Pancreas (tissue), 10 donors: ENCODE results near the gene COPA. TPM values are rescaled to one million over a fixed set of nuclear protein-coding genes. Genes with fewer than 3 reads are reported as not detected.

ENCODE experiments used
- ATAC-seq, 4 donors: fragments of 200-7000 bp; cut with Tn5 transposase; one replicate each; pipeline versions ENCODE4 v1.8.0 to v1.9.1; 2020; ENCODE audit warnings: mild to moderate bottlenecking in 4 of 4, moderate library complexity in 4 of 4
- DNase-seq, 6 donors: peaks; one replicate each; pipeline ENCODE4 v3.0.0-alpha.2; 2020
- FAIRE-seq: peaks from 2 replicates; lab custom pipeline; 2012; peaks lifted over from hg19 to GRCh38; lab: Jason Lieb, UNC
- H3K27ac ChIP-seq, 4 donors: fragments of 200-600 bp; sonication (generic); 1 replicate in 3 of 4; 2 replicates in 1 of 4; pipeline versions ENCODE4 v1.5.0 to v1.8.0; 2020
- H3K27me3 ChIP-seq, 4 donors: fragments of 200-600 bp; one replicate each; pipeline ENCODE4 v1.8.0; 2021
- H3K36me3 ChIP-seq, 3 donors: fragments of 200-600 bp; sonication (generic) in 1 of 3; one replicate each; pipeline versions ENCODE4 v1.5.0 to v1.8.0; 2020 to 2021
- H3K4me1 ChIP-seq, 3 donors: fragments of 200-600 bp; one replicate each; pipeline ENCODE4 v1.8.0; 2021
- H3K4me3 ChIP-seq, 4 donors: fragments of 200-600 bp; sonication (generic) in 2 of 4; one replicate each; pipeline versions ENCODE4 v1.5.0 to v1.8.0; 2020 to 2021
- H3K9me3 ChIP-seq, 4 donors: fragments of 200-600 bp; one replicate each; pipeline ENCODE4 v1.8.0; 2021
- WGBS, 2 donors: extraction: QIAGEN DNeasy Blood & Tissue Kit; methylation state at CpG; one replicate each; pipeline ENCODE4 v1.1.7; 2013; 5-methylcytosine and 5-hydroxymethylcytosine counted together
- intact Hi-C, 3 donors: fragments of 100-400 bp; cut with DNase I; formaldehyde crosslinking; loops; one replicate each; pipeline versions ENCODE4 v1.11.1 to v1.14.2; 2022
- polyA plus RNA-seq, 2 donors: library from polyadenylated mRNA; stranded (reverse); fragments of 200-250 nt; gene quantifications; one replicate each; pipeline ENCODE4 v1.2.3, GENCODE V29; 2013
- total RNA-seq, 6 donors: library from RNA; stranded (reverse); fragmentation: NEBNext Ultra II Directional in 4 of 6; extraction: Animal tissue kit (Norgen Biotek cat#: 25700) in 4 of 6; gene quantifications; one replicate each; pipeline versions ENCODE4 v1.2.1 to v1.2.4, GENCODE V29; 2021 to 2023
- TF ChIP-seq, protein P1 (sequence below), 4 donors: fragments of 200-600 bp; sonication (generic) in 3 of 4; IDR thresholded peaks; one replicate each; pipeline versions ENCODE4 v1.5.0 to v1.8.0; 2021; ENCODE audit warnings: antibody characterized with exemption in 4 of 4
- donor health status: healthy with polysubstance abuse.
- donor health status: DM: no; HTN: no; CAD: no; lungs with moderate emphysema.
- donor health status: DM: no; HTN: no; CAD: no.
- donor health status: control.
- donor health status: control.
- donor health status: Bipolar disorder and iron deficiency.
- donor health status: DM: yes; HTN: yes; CAD: no.
- donor health status: DM: no; HTN: no; CAD: no.
- donor health status: DM: no; HTN: no; CAD: no.
- donor health status: DM: yes; HTN: yes; CAD: no.

Gene COPA
- total and polyA plus RNA-seq, 8 donors = 34.7 to 114 (median 75.9) TPM

DNA sequence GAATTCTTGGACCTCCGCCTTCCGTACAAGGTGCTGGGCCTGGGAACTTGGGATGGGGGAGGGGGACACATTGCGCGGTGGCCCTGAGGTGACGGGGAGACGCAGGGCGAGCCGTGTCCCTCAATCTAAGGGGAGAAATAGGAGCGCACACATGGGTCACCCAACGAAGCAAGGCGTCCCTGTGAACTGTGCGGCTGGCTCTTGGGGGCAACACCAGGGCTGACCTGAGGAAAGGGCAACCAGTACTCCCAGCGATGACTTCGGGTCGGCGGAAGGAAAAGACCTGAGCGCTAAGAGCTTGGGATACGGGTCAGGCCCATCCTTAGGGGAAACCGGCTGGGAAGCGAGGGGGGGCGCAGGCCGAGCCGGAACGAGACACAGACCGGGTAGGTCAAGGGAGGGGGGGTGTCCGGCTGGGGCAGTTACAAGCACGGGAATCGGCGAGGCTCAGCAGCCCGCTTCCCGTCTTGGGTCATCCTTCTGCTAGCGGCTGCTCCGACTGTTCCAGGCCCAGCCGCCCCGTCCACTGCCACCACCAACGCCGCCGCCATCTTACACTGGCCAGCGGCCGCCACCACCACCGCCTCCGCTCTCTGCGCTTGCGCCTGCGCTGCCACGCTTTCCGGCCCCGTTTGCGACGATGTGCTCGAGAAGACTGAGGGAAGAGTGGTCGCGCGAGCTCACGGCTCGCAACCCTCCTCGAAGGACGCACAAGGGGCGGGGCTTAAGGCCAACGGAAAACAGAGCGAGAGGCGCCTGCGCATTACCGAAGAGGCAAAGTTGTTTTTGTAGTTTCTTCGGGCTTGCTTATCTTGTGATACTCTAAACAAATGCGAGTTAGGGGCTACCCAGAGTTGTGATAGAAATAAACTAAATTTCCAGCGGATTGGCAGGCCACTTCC, 80.9 kb downstream of the COPA start, which contains the start of gene DCAF8:
DCAF8 (minus strand) TSS at position 657 of the 902 bp plus-strand sequence. CDS start 18,541 bp downstream, outside the sequence.
- H3K4me3 ChIP-seq = peak within 1 kb of the TSS; percentile 62 to 95 (median 77)
- peaks cover 8 to 27% (median 19%) of the 10 kb centered on the region in 3 donors for H3K4me1 ChIP-seq
- TF ChIP-seq, protein P1, sequence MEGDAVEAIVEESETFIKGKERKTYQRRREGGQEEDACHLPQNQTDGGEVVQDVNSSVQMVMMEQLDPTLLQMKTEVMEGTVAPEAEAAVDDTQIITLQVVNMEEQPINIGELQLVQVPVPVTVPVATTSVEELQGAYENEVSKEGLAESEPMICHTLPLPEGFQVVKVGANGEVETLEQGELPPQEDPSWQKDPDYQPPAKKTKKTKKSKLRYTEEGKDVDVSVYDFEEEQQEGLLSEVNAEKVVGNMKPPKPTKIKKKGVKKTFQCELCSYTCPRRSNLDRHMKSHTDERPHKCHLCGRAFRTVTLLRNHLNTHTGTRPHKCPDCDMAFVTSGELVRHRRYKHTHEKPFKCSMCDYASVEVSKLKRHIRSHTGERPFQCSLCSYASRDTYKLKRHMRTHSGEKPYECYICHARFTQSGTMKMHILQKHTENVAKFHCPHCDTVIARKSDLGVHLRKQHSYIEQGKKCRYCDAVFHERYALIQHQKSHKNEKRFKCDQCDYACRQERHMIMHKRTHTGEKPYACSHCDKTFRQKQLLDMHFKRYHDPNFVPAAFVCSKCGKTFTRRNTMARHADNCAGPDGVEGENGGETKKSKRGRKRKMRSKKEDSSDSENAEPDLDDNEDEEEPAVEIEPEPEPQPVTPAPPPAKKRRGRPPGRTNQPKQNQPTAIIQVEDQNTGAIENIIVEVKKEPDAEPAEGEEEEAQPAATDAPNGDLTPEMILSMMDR (IDR thresholded peaks at IDR 0.05) = no peak
- intact Hi-C loops = no loop called here
- 0% methylated on average over 62 to 67 of the region's 67 CpGs for WGBS, 2 donors
- H3K9me3 ChIP-seq = no peaks in the 10 kb centered on the region
- H3K27ac ChIP-seq = peak within 1 kb of the TSS; percentile 86 to 98 (median 92)
- ATAC-seq (peak; percentile 96 to 99 (median 98)), DNase-seq (peak; percentile 98 to 99 (median 98)), FAIRE-seq (no peak)
- no peaks in the 10 kb centered on the region for H3K36me3 ChIP-seq
- no peaks in the 10 kb centered on the region for H3K27me3 ChIP-seq

DNA sequence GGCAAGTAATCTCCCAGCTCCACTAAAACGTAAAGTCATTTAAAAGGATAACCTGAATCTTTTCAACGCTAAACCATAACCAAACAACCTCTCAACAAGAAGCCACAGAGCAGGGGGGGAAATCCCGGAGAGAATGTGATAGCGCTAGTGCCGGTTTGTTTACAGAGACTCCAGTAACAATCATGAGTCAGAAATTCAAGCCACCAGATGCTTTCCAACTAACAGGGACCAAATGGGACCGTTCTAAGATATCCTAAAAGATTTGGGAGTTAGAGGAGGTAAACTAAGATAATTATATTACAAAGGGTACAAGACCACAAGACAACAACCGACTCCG, 81.5 kb downstream of the COPA start:
- peak; percentile 65 to 82 (median 67) for ATAC-seq
- peak in 3 of 6 donors; percentile 52 to 55 (median 52) for DNase-seq
- H3K27me3 ChIP-seq = no peaks in the 10 kb centered on the region
- no peaks in the 10 kb centered on the region for H3K36me3 ChIP-seq
- H3K27ac ChIP-seq = peak overlapping the region; percentile 86 to 98 (median 92)
- FAIRE-seq = no peak
- peaks cover 13 to 33% (median 25%) of the 10 kb centered on the region in 3 donors for H3K4me1 ChIP-seq
- intact Hi-C loops = no loop called here
- no peaks in the 10 kb centered on the region for H3K9me3 ChIP-seq
- WGBS, 2 donors = 0% methylated on average over 8 of the region's 8 CpGs
- TF ChIP-seq, protein P1 (IDR thresholded peaks at IDR 0.05) = no peak
- H3K4me3 ChIP-seq = peak overlapping the region; percentile 62 to 95 (median 77)

DNA sequence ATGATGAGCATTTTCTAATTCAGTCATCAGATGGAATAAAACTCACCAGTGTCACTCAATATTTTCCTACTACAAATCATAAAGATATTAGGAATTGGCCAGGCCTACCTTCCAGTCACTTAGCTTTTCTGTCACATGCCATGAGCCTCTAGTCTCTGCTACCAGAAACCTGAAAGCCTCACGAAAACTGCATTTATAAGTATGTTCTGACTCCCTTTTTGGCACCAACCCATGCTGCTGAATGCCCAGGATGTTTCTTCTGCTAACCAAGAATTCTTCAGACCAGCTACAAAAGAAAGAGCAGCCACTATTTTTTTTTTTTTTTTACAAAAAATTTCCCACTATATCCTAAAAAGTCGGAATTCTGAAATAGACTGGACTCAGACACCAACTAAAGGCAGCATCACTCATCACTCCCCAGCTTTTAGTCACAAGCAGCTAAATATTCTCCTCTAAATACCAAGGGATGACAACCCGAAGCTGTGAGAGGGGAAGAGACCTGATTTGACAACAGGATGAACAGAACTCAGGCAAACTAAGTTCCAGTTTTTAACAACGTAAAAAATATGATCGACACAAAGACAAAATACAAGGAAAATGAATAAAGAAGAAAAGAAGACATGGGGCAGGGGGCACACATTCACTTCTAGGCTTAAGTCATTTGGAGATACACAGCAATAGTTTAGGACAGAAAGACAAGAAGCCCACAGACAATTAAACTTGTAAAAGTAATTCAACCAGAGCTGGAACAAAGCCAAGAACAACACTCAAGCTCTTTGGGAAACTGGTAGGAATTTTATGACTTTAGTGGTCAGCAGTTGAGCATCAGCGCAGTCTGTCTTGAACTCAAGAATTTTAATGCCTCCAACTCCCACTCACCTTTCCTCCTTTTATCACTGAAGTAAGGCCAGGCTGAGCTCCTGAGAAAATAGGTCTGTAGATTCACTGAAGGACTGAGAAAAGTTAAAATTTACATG, 82.4 kb downstream of the COPA start:
- TF ChIP-seq, protein P1 (IDR thresholded peaks at IDR 0.05) = no peak
- no peaks in the 10 kb centered on the region for H3K9me3 ChIP-seq
- no peak for FAIRE-seq
- H3K4me1 ChIP-seq = peaks cover 19 to 35% (median 30%) of the 10 kb centered on the region in 3 donors
- WGBS, 2 donors = 29 to 40% methylated on average over 6 of the region's 6 CpGs
- H3K36me3 ChIP-seq = no peaks in the 10 kb centered on the region
- DNase-seq = no peak
- no peaks in the 10 kb centered on the region for H3K27me3 ChIP-seq
- H3K4me3 ChIP-seq = peak overlapping the region; percentile 62 to 95 (median 77)
- peak overlapping the region in 2 of 4 donors; percentile 97 to 98 for H3K27ac ChIP-seq
- intact Hi-C loops = no loop called here
- no peak for ATAC-seq

DNA sequence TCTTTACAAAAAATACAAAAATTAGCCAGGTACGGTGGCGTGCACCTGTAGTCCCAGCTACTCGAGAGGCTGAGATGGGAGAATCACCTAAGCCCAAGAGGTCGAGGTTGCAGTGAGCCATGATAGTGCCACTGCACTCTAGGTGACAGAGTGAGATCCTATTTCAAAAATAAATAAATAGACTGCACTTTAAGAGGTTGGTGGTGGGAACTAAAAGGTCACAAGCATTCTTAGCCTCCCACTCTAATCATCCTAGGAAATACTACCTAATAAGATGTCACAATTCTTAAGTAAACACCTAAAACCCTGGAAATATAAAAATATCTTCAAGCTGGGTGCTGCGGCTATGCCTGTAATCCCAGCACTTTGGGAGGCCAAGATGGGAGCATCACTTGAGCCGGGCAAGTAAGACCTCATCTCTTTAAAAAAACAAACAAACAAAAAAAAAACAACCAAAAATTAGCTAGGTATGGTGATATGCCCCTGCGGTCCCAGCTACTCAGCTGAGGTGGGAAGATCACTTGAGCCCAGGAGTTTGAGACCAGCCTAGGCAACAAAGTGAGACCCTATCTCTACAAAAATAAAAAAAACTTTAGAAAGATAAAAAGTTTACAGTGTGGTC, 84.8 kb downstream of the COPA start:
- Histone ChIP-seq H3K4me3 (no peak overlapping the region), H3K27ac (no peak overlapping the region), H3K36me3 (no peaks in the 10 kb centered on the region), H3K27me3 (no peaks in the 10 kb centered on the region), H3K4me1 (peaks cover 19 to 35% (median 30%) of the 10 kb centered on the region in 3 donors), H3K9me3 (no peaks in the 10 kb centered on the region)
- ATAC-seq = no peak
- 91 to 92% methylated on average over 7 of the region's 7 CpGs for WGBS, 2 donors
- no peak for DNase-seq
- intact Hi-C loops = loop anchor here in 1 of 3 donors (10.0 kb wide), 1 partner anchor 153 kb away; no protein-coding TSS in a partner anchor
- TF ChIP-seq, protein P1 (IDR thresholded peaks at IDR 0.05) = no peak
- no peak for FAIRE-seq
